Fibroblast of lung (primary cell): ENCODE results near the gene MLST8. TPM values are rescaled to one million over a fixed set of nuclear protein-coding genes. Genes with fewer than 3 reads are reported as not detected.

ENCODE experiments used
- DNase-seq, 2 donors: peaks; one replicate each; pipeline versions ENCODE4 v3.0.0 to v3.0.0-alpha.2; 2010; ENCODE audit warnings: low read depth in 2 of 2
- H2AFZ ChIP-seq: 2 replicates; pipeline ENCODE4 v1.5.1; 2012; ENCODE audit warnings: low read length, control low read depth, inconsistent platforms
- H3K27ac ChIP-seq: 2 replicates; pipeline ENCODE4 v1.5.1; 2011; ENCODE audit warnings: low read length, control low read depth; ENCODE audit not compliant: insufficient read depth
- H3K27me3 ChIP-seq: 2 replicates; pipeline ENCODE4 v1.5.1; 2011; ENCODE audit warnings: mild to moderate bottlenecking, low read length; ENCODE audit not compliant: control insufficient read depth, insufficient read depth
- H3K36me3 ChIP-seq: 2 replicates; pipeline ENCODE4 v1.5.1; 2011; ENCODE audit warnings: low read length; ENCODE audit not compliant: control insufficient read depth, insufficient read depth
- H3K4me1 ChIP-seq: 2 replicates; pipeline ENCODE4 v1.5.1; 2011; ENCODE audit warnings: low read length; ENCODE audit not compliant: control insufficient read depth, insufficient read depth; ENCODE audit errors: extremely low read depth
- H3K4me2 ChIP-seq: 2 replicates; pipeline ENCODE4 v1.5.1; 2011; ENCODE audit warnings: low read length, control low read depth; ENCODE audit not compliant: insufficient read depth; ENCODE audit errors: extremely low read depth
- H3K4me3 ChIP-seq, 4 experiments: fragments of 200-600 bp in 1 of 4; sonication (generic) in 1 of 4; replicated peaks in 1 of 4; 2 replicates each; pipeline ENCODE4 v1.5.1; 2011 to 2016; ENCODE audit warnings: low read length in 4 of 4, low read depth in 3 of 4, mild to moderate bottlenecking in 3 of 4, control low read depth in 2 of 4, inconsistent platforms in 1 of 4, mixed read lengths in 1 of 4; ENCODE audit not compliant: insufficient read depth in 1 of 4; ENCODE audit errors: control extremely low read depth in 1 of 4
- H3K79me2 ChIP-seq: 2 replicates; pipeline ENCODE4 v1.5.1; 2012; ENCODE audit warnings: mild to moderate bottlenecking, low read length, inconsistent platforms; ENCODE audit not compliant: control insufficient read depth, insufficient read depth
- H3K9ac ChIP-seq: 2 replicates; pipeline ENCODE4 v1.5.1; 2011; ENCODE audit warnings: mild to moderate bottlenecking, low read length, control low read depth; ENCODE audit not compliant: insufficient read depth
- H3K9me3 ChIP-seq: 2 replicates; pipeline ENCODE4 v1.5.1; 2012; ENCODE audit warnings: low read depth, low read length; ENCODE audit not compliant: control insufficient read depth, insufficient read depth
- H4K20me1 ChIP-seq: 2 replicates; pipeline ENCODE4 v1.5.1; 2011; ENCODE audit warnings: low read length; ENCODE audit not compliant: control insufficient read depth, insufficient read depth; ENCODE audit errors: extremely low read depth
- CTCF ChIP-seq, 2 donors: IDR thresholded peaks in 1 of 2; conservative IDR thresholded peaks in 1 of 2; 1 replicate in 1 of 2; 2 replicates in 1 of 2; pipeline ENCODE4 v1.5.1; 2011 to 2012; ENCODE audit warnings: low read length in 2 of 2, control low read depth in 1 of 2, inconsistent platforms in 1 of 2, low read depth in 1 of 2, mild to moderate bottlenecking in 1 of 2
- EZH2 ChIP-seq: IDR thresholded peaks from 2 replicates; pipeline ENCODE4 v1.5.1; 2012; ENCODE audit warnings: low read length, control low read depth, mild to moderate bottlenecking; ENCODE audit errors: missing control alignments
- polyA plus RNA-seq, 2 donors: library from polyadenylated mRNA; depleted of rRNA in 1 of 2; stranded (reverse) in 1 of 2; unstranded in 1 of 2; fragments of >200 nt; gene quantifications; 2 replicates each; pipeline ENCODE4 v1.2.1, GENCODE V29; 2011 to 2012; ENCODE audit warnings: missing spikeins in 1 of 2
- total RNA-seq: library from RNA; depleted of rRNA; stranded (reverse); fragments of >200 nt; gene quantifications from 2 replicates; pipeline ENCODE4 v1.2.1, GENCODE V29; 2014

The MLST8 gene
- total and polyA plus RNA-seq, 2 donors (not counting 1 experiment from before 2014, with no cell fraction given) = 16.8 to 30.9 TPM

DNA sequence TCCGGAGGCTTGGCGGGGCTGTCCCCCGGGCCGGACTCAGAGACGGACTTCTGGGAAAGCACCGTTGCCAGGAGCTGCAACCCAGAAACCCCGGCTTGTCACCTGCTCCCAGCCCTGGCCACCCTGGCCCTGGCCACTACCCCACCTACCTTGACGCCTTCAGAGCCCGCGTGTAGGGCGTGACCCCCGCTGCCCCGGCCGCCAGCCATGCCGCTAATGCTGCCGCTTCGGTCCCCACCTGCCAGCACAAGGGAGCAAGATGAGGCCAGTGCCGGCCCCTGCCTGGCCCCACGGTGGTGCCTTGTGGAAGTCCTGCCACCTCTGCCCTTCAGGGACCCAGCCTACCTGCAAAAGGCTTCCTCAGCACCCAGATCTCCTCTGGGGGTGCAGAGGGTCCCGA, 20.3 kb upstream of the MLST8 start:
- Histone ChIP-seq H2AFZ (no peak overlapping the region), H3K27ac (no peak overlapping the region), H3K4me3 (no peak overlapping the region), H3K9me3 (no peaks in the 10 kb centered on the region), H3K27me3 (no peaks in the 10 kb centered on the region), H3K36me3 (no peaks in the 10 kb centered on the region), H3K4me2 (no peak overlapping the region), H3K79me2 (no peaks in the 10 kb centered on the region), H3K4me1 (no peaks in the 10 kb centered on the region), H3K9ac (no peak overlapping the region), H4K20me1 (no peaks in the 10 kb centered on the region)
- TF ChIP-seq EZH2 (no peak), CTCF (conservative IDR thresholded peaks at IDR 0.05 in 1 of 2, IDR thresholded peaks at IDR 0.05 in 1 of 2; ENCODE audit: low read depth in 1 of 2, low read length in 2 of 2) (no peak)
- DNase-seq = no peak

GRCh38 chr16:2186064-2186463, 19.2 kb upstream of the MLST8 start:
- no peaks in the 10 kb centered on the region for H4K20me1 ChIP-seq
- no peaks in the 10 kb centered on the region for H3K27me3 ChIP-seq
- H3K4me2 ChIP-seq = no peak overlapping the region
- no peak overlapping the region for H3K9ac ChIP-seq
- no peak overlapping the region for H3K4me3 ChIP-seq
- no peaks in the 10 kb centered on the region for H3K9me3 ChIP-seq
- DNase-seq = no peak
- H3K79me2 ChIP-seq = no peaks in the 10 kb centered on the region
- no peak overlapping the region for H3K27ac ChIP-seq
- no peak overlapping the region for H2AFZ ChIP-seq
- H3K36me3 ChIP-seq = no peaks in the 10 kb centered on the region
- H3K4me1 ChIP-seq = no peaks in the 10 kb centered on the region
- TF ChIP-seq CTCF (conservative IDR thresholded peaks at IDR 0.05 in 1 of 2, IDR thresholded peaks at IDR 0.05 in 1 of 2; ENCODE audit: low read depth in 1 of 2, low read length in 2 of 2) (no peak), EZH2 (no peak)

DNA sequence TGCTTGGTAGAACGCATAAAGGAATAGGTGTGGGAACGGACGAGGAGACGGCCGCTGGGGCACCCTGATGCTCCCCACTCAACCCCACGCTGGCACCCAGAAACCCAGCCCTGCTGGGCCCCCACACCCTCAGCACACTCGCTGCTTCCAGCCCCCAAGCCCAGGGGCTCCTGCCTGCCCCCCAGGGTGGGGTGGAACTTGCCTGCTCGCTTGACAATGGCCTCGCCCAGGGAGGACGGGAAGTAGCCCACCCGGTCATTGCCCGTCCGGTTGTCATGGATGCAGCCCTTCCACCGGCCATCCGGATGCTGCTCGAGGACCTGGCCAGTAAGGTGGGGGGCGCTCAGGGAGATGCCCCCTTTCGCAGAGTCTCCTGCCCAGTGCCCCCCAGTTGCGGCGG, 18.7 kb upstream of the MLST8 start:
- no peak for DNase-seq
- H3K79me2 ChIP-seq = no peaks in the 10 kb centered on the region
- H3K27ac ChIP-seq = no peak overlapping the region
- H3K4me2 ChIP-seq = no peak overlapping the region
- no peaks in the 10 kb centered on the region for H4K20me1 ChIP-seq
- no peaks in the 10 kb centered on the region for H3K9me3 ChIP-seq
- no peak overlapping the region for H3K4me3 ChIP-seq
- TF ChIP-seq EZH2 (no peak), CTCF (conservative IDR thresholded peaks at IDR 0.05 in 1 of 2, IDR thresholded peaks at IDR 0.05 in 1 of 2; ENCODE audit: low read depth in 1 of 2, low read length in 2 of 2) (no peak)
- no peak overlapping the region for H2AFZ ChIP-seq
- H3K36me3 ChIP-seq = no peaks in the 10 kb centered on the region
- H3K9ac ChIP-seq = no peak overlapping the region
- no peaks in the 10 kb centered on the region for H3K4me1 ChIP-seq
- H3K27me3 ChIP-seq = no peaks in the 10 kb centered on the region
